OCI-LY7 (cell line): ENCODE results near the gene ARMC12. TPM values are rescaled to one million over a fixed set of nuclear protein-coding genes. Genes with fewer than 3 reads are reported as not detected.

Experiments used
- BruUV-seq: library from RNA; stranded (reverse); fragments of 400-500 nt; replicated peaks from 2 replicates; lab custom pipeline; 2021; lab: Mats Ljungman, UMichigan
- CTCF ChIA-PET: fragments of 300-600 bp; sonication (Branson Sonifier 250); formaldehyde crosslinking; loops from one replicate; lab custom pipeline; 2022; ENCODE audit warnings: antibody characterized with exemption; ENCODE audit not compliant: unreplicated experiment; lab: Charles Lee
- POLR2A ChIA-PET: fragments of 300-600 bp; sonication (Branson Sonifier 250); formaldehyde crosslinking; loops from one replicate; lab custom pipeline; 2022; ENCODE audit warnings: antibody characterized with exemption; lab: Charles Lee
- DNase-seq: peaks from one replicate; pipeline ENCODE4 v3.0.0-alpha.2; 2015; ENCODE audit warnings: low spot score
- H2AFZ ChIP-seq: fragments of 200-600 bp; sonication (generic), shearing (Covaris generic); 2 replicates; pipeline ENCODE4 v1.6.1; 2014; ENCODE audit warnings: mild to moderate bottlenecking, antibody characterized with exemption, low read length, moderate library complexity
- H3K27ac ChIP-seq: fragments of 200-600 bp; sonication (generic); 2 replicates; pipeline ENCODE4 v1.5.1; 2014; ENCODE audit warnings: mixed run types, low read depth, mild to moderate bottlenecking, moderate library complexity, low read length, inconsistent platforms; ENCODE audit not compliant: poor library complexity, severe bottlenecking
- H3K36me3 ChIP-seq: fragments of 200-600 bp; sonication (generic); 2 replicates; pipeline ENCODE4 v1.6.1; 2014; ENCODE audit warnings: mild to moderate bottlenecking, antibody characterized with exemption, low read length, moderate library complexity, mixed read lengths; ENCODE audit not compliant: insufficient read depth
- H3K4me1 ChIP-seq: fragments of 200-600 bp; sonication (generic); 2 replicates; pipeline ENCODE4 v1.5.1; 2014; ENCODE audit warnings: mild to moderate bottlenecking, low read length; ENCODE audit not compliant: insufficient read depth, poor library complexity, severe bottlenecking
- H3K4me2 ChIP-seq: fragments of 200-600 bp; sonication (generic); 2 replicates; pipeline ENCODE4 v1.6.1; 2014; ENCODE audit warnings: mild to moderate bottlenecking, low read length
- H3K4me3 ChIP-seq: fragments of 200-600 bp; sonication (generic); 2 replicates; pipeline ENCODE4 v1.5.1; 2014; ENCODE audit warnings: mild to moderate bottlenecking, low read depth, low read length; ENCODE audit not compliant: poor library complexity, severe bottlenecking
- H3K79me2 ChIP-seq: fragments of 200-600 bp; sonication (generic); 2 replicates; pipeline ENCODE4 v1.6.1; 2016; ENCODE audit warnings: low read depth, mild to moderate bottlenecking, low read length, moderate library complexity, mixed read lengths; ENCODE audit not compliant: insufficient read depth
- H3K9me2 ChIP-seq: fragments of 200-600 bp; sonication (generic); 2 replicates; pipeline ENCODE4 v1.6.1; 2016; ENCODE audit warnings: mild to moderate bottlenecking, low read length, mixed read lengths; ENCODE audit not compliant: insufficient read depth
- H3K9me3 ChIP-seq: fragments of 200-600 bp; sonication (generic); 2 replicates; pipeline ENCODE4 v1.6.1; 2014; ENCODE audit warnings: mild to moderate bottlenecking, mixed run types, low read length, mixed read lengths
- H4K20me1 ChIP-seq: fragments of 200-600 bp; sonication (generic); 2 replicates; pipeline ENCODE4 v1.6.1; 2014; ENCODE audit warnings: mild to moderate bottlenecking, antibody characterized with exemption, low read length, moderate library complexity, mixed read lengths; ENCODE audit not compliant: insufficient read depth
- EZH2phosphoT487 ChIP-seq: fragments of 200-600 bp; sonication (generic); IDR thresholded peaks from 2 replicates; pipeline ENCODE4 v1.6.1; 2018; ENCODE audit warnings: low read depth, borderline replicate concordance, mild to moderate bottlenecking, mixed run types, antibody characterized with exemption, low read length, moderate library complexity, mixed read lengths
- intact Hi-C: fragments of 100-400 bp; cut with micrococcal nuclease; formaldehyde crosslinking; loops from one replicate; pipeline ENCODE4 v1.10.0; 2022; ENCODE audit not compliant: unreplicated experiment
- total RNA-seq, 2 experiments: library from RNA; depleted of rRNA in 1 of 2; stranded (reverse); fragments of >200 nt in 1 of 2; shearing (Covaris generic) in 1 of 2; gene quantifications; 2 replicates each; pipeline ENCODE4 v1.2.3, GENCODE V29; 2014 to 2022
- TF ChIP-seq, protein P1 (sequence below): fragments of 200-600 bp; sonication (generic); conservative IDR thresholded peaks from 2 replicates; pipeline ENCODE4 v1.5.1; 2014; ENCODE audit warnings: mild to moderate bottlenecking, antibody characterized with exemption, low read length, moderate library complexity, mixed read lengths

ARMC12 gene
- total RNA-seq, 2 experiments from 2014 or later: 3.4 to 4.9 TPM

DNA sequence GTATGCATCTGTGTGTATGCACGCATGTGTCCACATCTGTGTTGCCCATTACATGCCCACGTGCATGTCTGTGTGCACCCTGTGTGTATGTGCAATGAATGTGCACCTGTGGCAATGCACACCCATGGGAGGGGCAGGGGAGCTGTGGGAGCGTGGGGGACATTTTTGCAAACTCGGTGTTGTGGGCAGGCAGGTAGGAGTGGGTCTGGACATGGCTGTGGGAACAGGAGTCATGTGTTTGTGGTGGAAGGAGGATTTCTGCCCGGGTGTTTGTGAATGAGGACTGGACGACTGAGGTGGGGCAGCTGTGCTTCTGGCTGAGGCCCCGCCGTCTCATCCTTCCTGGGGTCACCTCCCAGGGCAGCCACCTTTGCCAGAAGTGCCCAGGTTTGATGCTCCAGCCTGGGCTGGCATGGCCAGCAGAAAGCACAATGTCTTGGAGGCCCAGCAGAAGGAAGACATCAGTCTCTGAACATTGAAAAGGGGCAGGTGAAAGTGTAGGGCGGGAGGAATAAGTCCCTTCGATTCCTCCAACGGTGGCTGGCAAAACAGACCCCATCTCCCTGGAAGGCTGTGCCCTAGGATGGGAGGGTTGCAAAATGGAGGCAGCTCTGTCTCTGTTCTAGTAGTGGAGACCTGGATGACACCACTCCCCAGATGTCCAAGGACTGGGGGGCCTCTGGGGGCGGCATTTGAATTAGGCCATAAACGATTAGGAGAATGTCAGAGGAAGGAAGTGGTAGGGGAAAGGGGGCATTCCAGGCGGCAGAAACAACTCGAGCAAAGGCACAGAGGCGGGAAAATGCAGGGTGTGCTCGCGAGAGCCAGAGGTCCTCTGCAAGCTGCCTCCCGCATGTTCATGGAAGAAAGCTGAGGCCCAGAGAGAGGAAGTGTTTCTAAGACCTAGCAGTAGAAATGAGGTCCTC, 19.1 kb upstream of the ARMC12 start:
- ChIA-PET CTCF (no interaction called here), POLR2A (interaction anchor here (0.7 kb wide), 1 partner anchor 45 kb away, joined by 3 read pairs; no protein-coding TSS in a partner anchor)
- Histone ChIP-seq H3K9me2 (no peaks in the 10 kb centered on the region), H2AFZ (peak overlapping the region; percentile 39; the same call in 1 of the 2 replicates), H3K9me3 (no peaks in the 10 kb centered on the region), H3K79me2 (no peaks in the 10 kb centered on the region), H3K4me1 (peaks cover 74% of the 10 kb centered on the region), H4K20me1 (no peaks in the 10 kb centered on the region), H3K4me3 (peak overlapping the region; percentile 51), H3K36me3 (peaks cover 7% of the 10 kb centered on the region), H3K4me2 (peak overlapping the region; percentile 65), H3K27ac (peak overlapping the region; percentile 89)
- DNase-seq: peak; percentile 36
- no TSS peak for BruUV-seq
- intact Hi-C loops: loop anchor here (2.0 kb wide), 1 partner anchor 29 kb away; the partner anchor contains the start of gene FKBP5
- no peak for TF ChIP-seq EZH2phosphoT487
- TF ChIP-seq, protein P1, sequence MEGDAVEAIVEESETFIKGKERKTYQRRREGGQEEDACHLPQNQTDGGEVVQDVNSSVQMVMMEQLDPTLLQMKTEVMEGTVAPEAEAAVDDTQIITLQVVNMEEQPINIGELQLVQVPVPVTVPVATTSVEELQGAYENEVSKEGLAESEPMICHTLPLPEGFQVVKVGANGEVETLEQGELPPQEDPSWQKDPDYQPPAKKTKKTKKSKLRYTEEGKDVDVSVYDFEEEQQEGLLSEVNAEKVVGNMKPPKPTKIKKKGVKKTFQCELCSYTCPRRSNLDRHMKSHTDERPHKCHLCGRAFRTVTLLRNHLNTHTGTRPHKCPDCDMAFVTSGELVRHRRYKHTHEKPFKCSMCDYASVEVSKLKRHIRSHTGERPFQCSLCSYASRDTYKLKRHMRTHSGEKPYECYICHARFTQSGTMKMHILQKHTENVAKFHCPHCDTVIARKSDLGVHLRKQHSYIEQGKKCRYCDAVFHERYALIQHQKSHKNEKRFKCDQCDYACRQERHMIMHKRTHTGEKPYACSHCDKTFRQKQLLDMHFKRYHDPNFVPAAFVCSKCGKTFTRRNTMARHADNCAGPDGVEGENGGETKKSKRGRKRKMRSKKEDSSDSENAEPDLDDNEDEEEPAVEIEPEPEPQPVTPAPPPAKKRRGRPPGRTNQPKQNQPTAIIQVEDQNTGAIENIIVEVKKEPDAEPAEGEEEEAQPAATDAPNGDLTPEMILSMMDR: no peak

GRCh38 chr6:35718375-35718736, 18.5 kb upstream of the ARMC12 start:
- POLR2A ChIA-PET: interaction anchor here (0.7 to 0.9 kb wide), 2 partner anchors 22 to 45 kb away, joined by 3 read pairs; no protein-coding TSS in a partner anchor
- Histone ChIP-seq H3K27ac (peak overlapping the region; percentile 89), H3K9me3 (no peaks in the 10 kb centered on the region), H2AFZ (peak overlapping the region; percentile 39; the same call in 1 of the 2 replicates), H3K9me2 (no peaks in the 10 kb centered on the region), H3K36me3 (peaks cover 7% of the 10 kb centered on the region), H3K4me2 (peak overlapping the region; percentile 65), H3K4me3 (peak overlapping the region; percentile 51), H4K20me1 (no peaks in the 10 kb centered on the region), H3K4me1 (peaks cover 70% of the 10 kb centered on the region), H3K79me2 (no peaks in the 10 kb centered on the region)
- TF ChIP-seq, protein P1: no peak
- TF ChIP-seq EZH2phosphoT487: no peak
- BruUV-seq: no TSS peak
- intact Hi-C loops: loop anchor here (2.0 kb wide), 1 partner anchor 30 kb away; the partner anchor contains the start of gene FKBP5
- DNase-seq: no peak
- CTCF ChIA-PET: no interaction called here
